HEK293 (cell line): ENCODE measurements around the gene ITGA8.

Source experiments
- ATF2 ChIP-seq: fragments of 450-650 bp; formaldehyde crosslinking; IDR thresholded peaks from 2 replicates; pipeline ENCODE4 v1.5.1; 2016; ENCODE audit warnings: missing biosample characterization, missing genetic modification characterization, low read depth
- BCL11B ChIP-seq: fragments of 450-650 bp; formaldehyde crosslinking; IDR thresholded peaks from 2 replicates; pipeline ENCODE4 v1.5.1; 2016; ENCODE audit warnings: low read depth, missing biosample characterization, missing genetic modification characterization
- ELK4 ChIP-seq: IDR thresholded peaks from 2 replicates; pipeline ENCODE4 v1.6.1; 2011; ENCODE audit warnings: mild to moderate bottlenecking, low read depth, low read length, borderline replicate concordance
- FEZF1 ChIP-seq: fragments of 450-650 bp; formaldehyde crosslinking; IDR thresholded peaks from 2 replicates; pipeline ENCODE4 v1.5.1; 2016; ENCODE audit warnings: missing biosample characterization, missing genetic modification characterization
- HOXA7 ChIP-seq: sonication (generic); formaldehyde crosslinking; IDR thresholded peaks from 2 replicates; pipeline ENCODE4 v1.8.1; 2022; ENCODE audit warnings: missing genetic modification reagents, borderline replicate concordance
- KLF16 ChIP-seq: fragments of 450-650 bp; formaldehyde crosslinking; IDR thresholded peaks from 2 replicates; pipeline ENCODE4 v1.5.1; 2017; ENCODE audit warnings: missing biosample characterization, missing genetic modification characterization
- KLF7 ChIP-seq: fragments of 450-650 bp; formaldehyde crosslinking; IDR thresholded peaks from 2 replicates; pipeline ENCODE4 v1.5.1; 2016; ENCODE audit warnings: missing biosample characterization, missing genetic modification characterization, borderline replicate concordance
- OSR2 ChIP-seq: fragments of 450-650 bp; formaldehyde crosslinking; IDR thresholded peaks from 2 replicates; pipeline ENCODE4 v1.5.1; 2016; ENCODE audit warnings: missing biosample characterization, missing genetic modification characterization
- REPIN1 ChIP-seq: fragments of 450-650 bp; formaldehyde crosslinking; IDR thresholded peaks from 2 replicates; pipeline ENCODE4 v1.5.1; 2017; ENCODE audit warnings: missing biosample characterization, missing genetic modification characterization, low read depth
- SP3 ChIP-seq: fragments of 450-650 bp; formaldehyde crosslinking; IDR thresholded peaks from 2 replicates; pipeline ENCODE4 v1.5.1; 2016; ENCODE audit warnings: missing biosample characterization, missing genetic modification characterization
- TCF7L2 ChIP-seq: IDR thresholded peaks from 2 replicates; pipeline ENCODE4 v1.6.1; 2011; ENCODE audit warnings: low read depth, mild to moderate bottlenecking, inconsistent platforms, low read length, moderate library complexity, borderline replicate concordance
- ZBTB48 ChIP-seq: fragments of 450-650 bp; formaldehyde crosslinking; IDR thresholded peaks from 2 replicates; pipeline ENCODE4 v1.5.1; 2016; ENCODE audit warnings: missing biosample characterization, missing genetic modification characterization
- ZNF155 ChIP-seq: fragments of 450-650 bp; formaldehyde crosslinking; IDR thresholded peaks from 2 replicates; pipeline ENCODE4 v1.5.1; 2016; ENCODE audit warnings: missing biosample characterization, missing genetic modification characterization
- ZNF175 ChIP-seq: fragments of 450-650 bp; formaldehyde crosslinking; IDR thresholded peaks from 2 replicates; pipeline ENCODE4 v1.5.1; 2016; ENCODE audit warnings: missing biosample characterization, missing genetic modification characterization
- ZNF19 ChIP-seq: fragments of 450-650 bp; formaldehyde crosslinking; IDR thresholded peaks from 2 replicates; pipeline ENCODE4; 2016; ENCODE audit warnings: missing biosample characterization, missing genetic modification characterization, low read depth
- ZNF211 ChIP-seq: fragments of 450-650 bp; formaldehyde crosslinking; IDR thresholded peaks from 2 replicates; pipeline ENCODE4 v1.5.1; 2016; ENCODE audit warnings: low read depth, missing biosample characterization, missing genetic modification characterization
- ZNF221 ChIP-seq: fragments of 450-650 bp; formaldehyde crosslinking; IDR thresholded peaks from 2 replicates; pipeline ENCODE4 v1.5.1; 2017; ENCODE audit warnings: missing biosample characterization, missing genetic modification characterization, borderline replicate concordance
- ZNF239 ChIP-seq: fragments of 450-650 bp; formaldehyde crosslinking; IDR thresholded peaks from 2 replicates; pipeline ENCODE4 v1.5.1; 2016; ENCODE audit warnings: missing biosample characterization, missing genetic modification characterization
- ZNF366 ChIP-seq: fragments of 450-650 bp; formaldehyde crosslinking; conservative IDR thresholded peaks from 2 replicates; pipeline ENCODE4 v1.5.1; 2016; ENCODE audit warnings: missing biosample characterization, missing genetic modification characterization
- ZNF416 ChIP-seq: fragments of 450-650 bp; formaldehyde crosslinking; IDR thresholded peaks from 2 replicates; pipeline ENCODE4 v1.5.1; 2016; ENCODE audit warnings: missing biosample characterization, missing genetic modification characterization
- ZNF48 ChIP-seq: fragments of 450-650 bp; formaldehyde crosslinking; IDR thresholded peaks from 2 replicates; pipeline ENCODE4 v1.5.1; 2016; ENCODE audit warnings: missing biosample characterization, missing genetic modification characterization
- ZNF510 ChIP-seq: fragments of 450-650 bp; formaldehyde crosslinking; IDR thresholded peaks from 2 replicates; pipeline ENCODE4 v1.5.1; 2018; ENCODE audit warnings: mild to moderate bottlenecking, missing genetic modification characterization, missing biosample characterization; ENCODE audit not compliant: insufficient replicate concordance
- ZNF544 ChIP-seq: fragments of 450-650 bp; formaldehyde crosslinking; IDR thresholded peaks from 2 replicates; pipeline ENCODE4 v1.5.0; 2017; ENCODE audit warnings: missing biosample characterization, missing genetic modification characterization
- ZNF558 ChIP-seq: fragments of 450-650 bp; formaldehyde crosslinking; IDR thresholded peaks from 2 replicates; pipeline ENCODE4 v1.5.1; 2016; ENCODE audit warnings: missing biosample characterization, missing genetic modification characterization
- ZNF623 ChIP-seq: fragments of 450-650 bp; formaldehyde crosslinking; IDR thresholded peaks from 2 replicates; pipeline ENCODE4 v1.5.1; 2016; ENCODE audit warnings: missing biosample characterization, missing genetic modification characterization
- ZNF626 ChIP-seq: fragments of 450-650 bp; sonication (Bioruptor Pico); formaldehyde crosslinking; IDR thresholded peaks from 2 replicates; pipeline ENCODE4 v1.5.1; 2018; ENCODE audit warnings: missing biosample characterization, missing genetic modification characterization, inconsistent platforms
- ZNF701 ChIP-seq: fragments of 450-650 bp; formaldehyde crosslinking; IDR thresholded peaks from 2 replicates; pipeline ENCODE4 v1.5.1; 2016; ENCODE audit warnings: missing biosample characterization, missing genetic modification characterization
- ZNF707 ChIP-seq: fragments of 450-650 bp; formaldehyde crosslinking; IDR thresholded peaks from 2 replicates; pipeline ENCODE4 v1.5.1; 2016; ENCODE audit warnings: missing biosample characterization, missing genetic modification characterization
- ZNF768 ChIP-seq: fragments of 450-650 bp; formaldehyde crosslinking; IDR thresholded peaks from 2 replicates; pipeline ENCODE4 v1.5.1; 2018; ENCODE audit warnings: missing biosample characterization, mild to moderate bottlenecking, missing genetic modification characterization
- ZNF830 ChIP-seq: fragments of 450-650 bp; IDR thresholded peaks from 2 replicates; pipeline ENCODE4 v1.5.0; 2018; ENCODE audit warnings: missing biosample characterization, missing genetic modification characterization, low read depth, mild to moderate bottlenecking, moderate library complexity
- ZNF837 ChIP-seq: fragments of 450-650 bp; formaldehyde crosslinking; IDR thresholded peaks from 2 replicates; pipeline ENCODE4 v1.5.1; 2016; ENCODE audit warnings: missing biosample characterization, missing genetic modification characterization
- TF ChIP-seq, protein P1 (sequence below): fragments of 450-650 bp; IDR thresholded peaks from 2 replicates; pipeline ENCODE4 v1.5.1; 2018; ENCODE audit warnings: missing biosample characterization, missing genetic modification characterization
- TF ChIP-seq, protein P2 (sequence below): fragments of 450-650 bp; formaldehyde crosslinking; IDR thresholded peaks from 2 replicates; pipeline ENCODE4 v1.5.1; 2016; ENCODE audit warnings: missing biosample characterization, missing genetic modification characterization
- TF ChIP-seq, protein P3 (sequence below): fragments of 450-650 bp; formaldehyde crosslinking; IDR thresholded peaks from 2 replicates; pipeline ENCODE4 v1.5.1; 2016; ENCODE audit warnings: missing biosample characterization, missing genetic modification characterization

Gene ITGA8

DNA sequence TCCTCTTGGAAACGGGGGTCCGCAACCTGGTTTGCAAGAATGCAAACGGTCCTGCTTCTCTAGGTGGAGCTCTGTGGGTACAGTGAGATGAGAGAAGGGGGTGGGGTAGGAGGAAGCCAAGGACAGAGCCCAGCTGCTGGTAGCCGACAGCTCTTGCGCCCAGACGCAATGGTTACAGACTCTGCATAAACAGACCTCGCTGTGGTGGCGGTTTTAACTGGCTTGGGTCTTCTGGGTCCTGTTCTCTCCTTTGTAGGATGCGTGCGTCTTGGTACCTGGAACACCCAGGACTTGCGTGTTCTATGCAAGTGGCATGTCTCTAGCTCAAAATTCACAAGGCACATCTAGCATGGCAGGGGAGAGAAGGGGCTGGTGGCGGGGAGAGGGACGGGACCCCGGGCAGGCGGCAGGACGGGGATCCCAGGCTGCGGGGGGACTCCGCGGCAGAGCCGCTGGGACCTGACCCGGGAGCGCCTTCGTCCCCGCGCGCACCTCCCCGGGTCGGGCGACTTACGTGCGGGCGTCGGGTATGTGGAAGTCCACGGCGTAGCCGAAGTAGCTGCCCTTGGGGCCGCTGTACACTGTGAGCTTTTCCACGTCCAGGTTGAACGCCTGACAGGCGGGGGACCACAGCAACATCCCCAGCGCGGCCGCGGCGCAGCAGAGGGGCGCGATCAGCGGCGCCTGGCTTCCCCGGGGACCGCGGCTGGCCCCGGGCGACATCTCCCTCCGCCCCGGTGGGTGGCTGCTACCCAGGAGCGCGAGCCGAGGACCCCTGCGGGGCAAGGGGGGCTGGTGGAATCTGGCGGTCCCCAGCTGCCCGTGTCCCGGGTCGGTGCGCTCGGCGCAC, 448 bp downstream of the ITGA8 start (continued):
- TF ChIP-seq, protein P1, sequence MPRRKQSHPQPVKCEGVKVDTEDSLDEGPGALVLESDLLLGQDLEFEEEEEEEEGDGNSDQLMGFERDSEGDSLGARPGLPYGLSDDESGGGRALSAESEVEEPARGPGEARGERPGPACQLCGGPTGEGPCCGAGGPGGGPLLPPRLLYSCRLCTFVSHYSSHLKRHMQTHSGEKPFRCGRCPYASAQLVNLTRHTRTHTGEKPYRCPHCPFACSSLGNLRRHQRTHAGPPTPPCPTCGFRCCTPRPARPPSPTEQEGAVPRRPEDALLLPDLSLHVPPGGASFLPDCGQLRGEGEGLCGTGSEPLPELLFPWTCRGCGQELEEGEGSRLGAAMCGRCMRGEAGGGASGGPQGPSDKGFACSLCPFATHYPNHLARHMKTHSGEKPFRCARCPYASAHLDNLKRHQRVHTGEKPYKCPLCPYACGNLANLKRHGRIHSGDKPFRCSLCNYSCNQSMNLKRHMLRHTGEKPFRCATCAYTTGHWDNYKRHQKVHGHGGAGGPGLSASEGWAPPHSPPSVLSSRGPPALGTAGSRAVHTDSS (tag by site-specific recombination) = no peak
- no peak for TF ChIP-seq ZNF510 (tag by site-specific recombination)
- no peak for TF ChIP-seq ZNF366 (tag by site-specific recombination)
- TF ChIP-seq HOXA7 (CRISPR knock-in tag) = no peak
- TF ChIP-seq ZNF544 (tag by site-specific recombination) = no peak
- no peak for TF ChIP-seq ELK4
- no peak for TF ChIP-seq ZNF701 (tag by site-specific recombination)
- no peak for TF ChIP-seq KLF7 (tag by site-specific recombination)
- TF ChIP-seq ATF2 (tag by site-specific recombination) = no peak
- no peak for TF ChIP-seq FEZF1 (tag by site-specific recombination)
- TF ChIP-seq SP3 (tag by site-specific recombination) = no peak
- no peak for TF ChIP-seq ZNF211 (tag by site-specific recombination)
- TF ChIP-seq ZBTB48 (tag by site-specific recombination) = no peak; the same call in 1 of the 2 replicates
- 0 out of 2 replicates have a peak, but pooled peaks have one; percentile 19 for TF ChIP-seq KLF16
- no peak for TF ChIP-seq ZNF707
- TF ChIP-seq TCF7L2 = no peak
- no peak for TF ChIP-seq ZNF48 (tag by site-specific recombination)
- TF ChIP-seq ZNF558 (tag by site-specific recombination) = no peak
- TF ChIP-seq, protein P2, sequence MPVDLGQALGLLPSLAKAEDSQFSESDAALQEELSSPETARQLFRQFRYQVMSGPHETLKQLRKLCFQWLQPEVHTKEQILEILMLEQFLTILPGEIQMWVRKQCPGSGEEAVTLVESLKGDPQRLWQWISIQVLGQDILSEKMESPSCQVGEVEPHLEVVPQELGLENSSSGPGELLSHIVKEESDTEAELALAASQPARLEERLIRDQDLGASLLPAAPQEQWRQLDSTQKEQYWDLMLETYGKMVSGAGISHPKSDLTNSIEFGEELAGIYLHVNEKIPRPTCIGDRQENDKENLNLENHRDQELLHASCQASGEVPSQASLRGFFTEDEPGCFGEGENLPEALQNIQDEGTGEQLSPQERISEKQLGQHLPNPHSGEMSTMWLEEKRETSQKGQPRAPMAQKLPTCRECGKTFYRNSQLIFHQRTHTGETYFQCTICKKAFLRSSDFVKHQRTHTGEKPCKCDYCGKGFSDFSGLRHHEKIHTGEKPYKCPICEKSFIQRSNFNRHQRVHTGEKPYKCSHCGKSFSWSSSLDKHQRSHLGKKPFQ (tag by site-specific recombination) = no peak
- TF ChIP-seq ZNF768 (tag by site-specific recombination) = no peak
- no peak for TF ChIP-seq ZNF175 (tag by site-specific recombination)
- no peak for TF ChIP-seq ZNF626
- TF ChIP-seq ZNF239 (tag by site-specific recombination) = no peak
- TF ChIP-seq, protein P3, sequence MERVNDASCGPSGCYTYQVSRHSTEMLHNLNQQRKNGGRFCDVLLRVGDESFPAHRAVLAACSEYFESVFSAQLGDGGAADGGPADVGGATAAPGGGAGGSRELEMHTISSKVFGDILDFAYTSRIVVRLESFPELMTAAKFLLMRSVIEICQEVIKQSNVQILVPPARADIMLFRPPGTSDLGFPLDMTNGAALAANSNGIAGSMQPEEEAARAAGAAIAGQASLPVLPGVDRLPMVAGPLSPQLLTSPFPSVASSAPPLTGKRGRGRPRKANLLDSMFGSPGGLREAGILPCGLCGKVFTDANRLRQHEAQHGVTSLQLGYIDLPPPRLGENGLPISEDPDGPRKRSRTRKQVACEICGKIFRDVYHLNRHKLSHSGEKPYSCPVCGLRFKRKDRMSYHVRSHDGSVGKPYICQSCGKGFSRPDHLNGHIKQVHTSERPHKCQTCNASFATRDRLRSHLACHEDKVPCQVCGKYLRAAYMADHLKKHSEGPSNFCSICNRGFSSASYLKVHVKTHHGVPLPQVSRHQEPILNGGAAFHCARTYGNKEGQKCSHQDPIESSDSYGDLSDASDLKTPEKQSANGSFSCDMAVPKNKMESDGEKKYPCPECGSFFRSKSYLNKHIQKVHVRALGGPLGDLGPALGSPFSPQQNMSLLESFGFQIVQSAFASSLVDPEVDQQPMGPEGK (tag by site-specific recombination) = peak; percentile 62
- TF ChIP-seq REPIN1 (tag by site-specific recombination) = no peak
- no peak for TF ChIP-seq ZNF416
- TF ChIP-seq ZNF623 (tag by site-specific recombination) = no peak
- no peak for TF ChIP-seq OSR2 (tag by site-specific recombination)
- no peak for TF ChIP-seq ZNF155 (tag by site-specific recombination)
- TF ChIP-seq BCL11B (tag by site-specific recombination) = no peak
- TF ChIP-seq ZNF830 (tag by site-specific recombination) = no peak
- TF ChIP-seq ZNF19 (tag by site-specific recombination) = no peak
- TF ChIP-seq ZNF221 (tag by site-specific recombination) = no peak
- no peak for TF ChIP-seq ZNF837 (tag by site-specific recombination)
